GM18526 (cell line): ENCODE measurements around the gene TGM2.

ENCODE experiments used
- POLR2A ChIP-seq: IDR thresholded peaks from 3 replicates; pipeline ENCODE4 v1.6.1; 2011; ENCODE audit not compliant: insufficient read length; ENCODE audit errors: extremely low read depth

TGM2 gene

DNA sequence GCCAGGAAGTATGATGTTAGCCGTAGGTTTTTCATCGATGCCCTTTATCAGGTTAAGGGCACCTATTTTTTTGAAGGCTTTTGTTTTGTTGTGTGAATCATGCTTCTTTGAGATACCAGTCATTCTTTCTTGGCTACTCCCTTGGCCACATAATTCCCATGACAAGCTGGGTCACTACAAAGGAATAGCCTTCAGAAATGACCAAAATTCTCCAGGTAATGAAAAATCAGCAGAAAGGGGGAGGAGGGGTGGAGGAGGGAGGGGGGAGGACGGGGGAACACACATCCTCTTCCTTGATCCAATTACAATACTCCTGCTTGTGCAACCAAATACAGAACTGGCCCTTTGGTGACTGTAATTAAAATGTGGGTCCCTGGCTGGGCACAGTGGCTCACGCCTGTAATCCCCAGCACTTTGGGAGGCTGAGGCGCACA lies 21.7 kb upstream of the TGM2 start:
- TF ChIP-seq POLR2A: no peak

GRCh38 chr20:38184101-38184500 lies 19.0 kb upstream of the TGM2 start:
- TF ChIP-seq POLR2A: no peak

GRCh38 chr20:38181971-38182370 lies 16.9 kb upstream of the TGM2 start:
- no peak for TF ChIP-seq POLR2A

- TF ChIP-seq POLR2A: no peak
Measured at GRCh38 chr20:38181207-38181801, 16.2 kb upstream of the TGM2 start.

DNA sequence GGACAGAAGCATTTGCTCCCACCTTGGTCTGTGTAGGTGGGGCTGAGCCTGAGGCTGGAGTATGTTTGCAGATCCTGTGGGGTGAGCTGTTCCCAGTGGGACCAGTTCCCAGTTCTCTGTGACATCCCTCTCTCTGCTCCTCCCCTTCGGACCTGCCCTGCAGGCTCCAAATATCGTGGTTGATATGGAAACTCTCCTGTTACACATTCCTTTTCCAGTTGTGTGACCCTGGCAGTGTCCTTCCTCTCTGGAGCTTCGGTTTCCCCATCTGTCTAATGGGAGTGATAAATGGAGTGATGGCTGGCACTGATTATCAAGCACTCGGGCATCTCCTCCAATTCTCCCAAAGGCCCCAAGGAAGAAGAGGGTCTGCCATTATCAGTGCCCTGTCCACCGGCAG lies 15.7 kb upstream of the TGM2 start:
- no peak for TF ChIP-seq POLR2A

DNA sequence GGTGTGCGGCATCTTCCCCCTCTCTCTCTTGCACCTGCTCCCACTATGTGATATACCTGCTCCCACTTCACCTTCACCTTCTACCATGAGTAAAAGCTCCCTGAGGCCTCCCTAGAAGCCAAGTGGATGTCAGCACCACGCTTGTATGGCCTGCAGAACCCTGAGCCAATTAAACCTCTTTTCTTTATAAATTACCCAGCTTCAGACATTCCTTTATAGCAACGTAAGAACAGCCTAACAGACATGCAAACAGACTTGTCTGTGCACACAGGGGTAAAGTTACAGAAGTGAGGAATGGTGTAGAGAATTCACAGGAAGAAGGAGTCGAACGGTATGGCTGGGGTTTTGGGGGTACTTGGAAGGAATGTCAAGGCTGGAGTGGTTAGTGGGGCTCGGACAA lies 14.8 kb upstream of the TGM2 start:
- no peak for TF ChIP-seq POLR2A

DNA sequence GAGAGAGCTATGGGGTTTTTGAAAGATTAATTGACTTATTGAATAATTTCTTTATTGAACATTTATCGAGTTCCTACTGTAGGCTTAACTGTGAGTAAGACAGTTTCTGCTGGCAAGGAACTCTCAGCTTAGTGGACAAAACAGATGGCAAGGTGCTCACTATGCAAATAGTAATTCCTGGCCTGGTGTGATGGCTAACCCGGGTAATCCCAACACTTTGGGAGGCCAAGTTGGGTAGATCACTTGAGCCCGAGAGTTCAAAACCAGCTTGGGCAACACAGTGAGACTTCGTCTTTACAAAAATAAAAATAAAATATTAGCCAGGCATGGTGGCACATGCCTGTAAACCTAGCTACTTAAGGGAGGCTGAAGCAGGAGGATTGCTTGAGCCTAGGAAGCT lies 13.5 kb upstream of the TGM2 start:
- TF ChIP-seq POLR2A: no peak

DNA sequence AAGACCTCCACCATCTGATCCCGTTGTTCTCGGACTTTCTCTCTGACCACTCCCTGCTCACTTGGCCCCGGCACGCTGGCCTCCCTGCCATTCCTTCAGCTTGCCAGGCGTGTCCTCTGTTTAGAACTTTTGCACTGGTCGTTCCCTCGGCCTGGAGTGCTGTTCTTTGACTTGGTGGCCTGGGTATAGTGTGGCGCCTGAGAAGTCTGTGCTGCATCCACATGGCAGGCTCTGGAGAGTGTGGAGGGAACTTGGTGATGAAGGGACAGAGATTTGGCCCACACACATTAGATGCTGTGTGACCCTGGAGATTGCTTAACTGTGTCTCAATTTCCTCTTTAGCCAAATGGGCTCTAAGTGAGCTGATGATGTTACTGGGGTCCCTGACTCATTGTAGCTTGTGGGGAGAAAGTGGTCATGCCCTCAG lies 13.0 kb upstream of the TGM2 start:
- TF ChIP-seq POLR2A: no peak

DNA sequence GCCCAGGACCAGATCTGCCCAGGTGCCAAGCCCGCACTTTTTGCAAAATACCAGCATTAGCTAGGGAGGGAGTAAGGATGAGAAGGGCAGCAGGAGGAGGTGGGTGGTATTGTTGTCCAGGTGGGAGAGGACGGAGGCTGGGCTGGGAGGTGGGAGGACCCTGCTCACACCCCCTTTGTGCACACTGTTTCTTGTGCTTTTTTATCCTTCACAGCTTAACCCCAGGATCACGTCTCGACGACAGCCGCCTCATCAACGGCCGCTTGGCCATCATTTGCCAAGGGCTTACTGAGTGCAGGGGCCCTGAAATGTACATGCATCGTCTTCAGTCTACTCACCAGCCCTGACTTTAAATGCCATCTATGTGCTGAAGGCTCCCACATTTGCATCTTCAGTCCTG lies 12.1 kb upstream of the TGM2 start:
- no peak for TF ChIP-seq POLR2A

- no peak for TF ChIP-seq POLR2A
Measured at GRCh38 chr20:38175304-38176180, 10.5 kb upstream of the TGM2 start.

DNA sequence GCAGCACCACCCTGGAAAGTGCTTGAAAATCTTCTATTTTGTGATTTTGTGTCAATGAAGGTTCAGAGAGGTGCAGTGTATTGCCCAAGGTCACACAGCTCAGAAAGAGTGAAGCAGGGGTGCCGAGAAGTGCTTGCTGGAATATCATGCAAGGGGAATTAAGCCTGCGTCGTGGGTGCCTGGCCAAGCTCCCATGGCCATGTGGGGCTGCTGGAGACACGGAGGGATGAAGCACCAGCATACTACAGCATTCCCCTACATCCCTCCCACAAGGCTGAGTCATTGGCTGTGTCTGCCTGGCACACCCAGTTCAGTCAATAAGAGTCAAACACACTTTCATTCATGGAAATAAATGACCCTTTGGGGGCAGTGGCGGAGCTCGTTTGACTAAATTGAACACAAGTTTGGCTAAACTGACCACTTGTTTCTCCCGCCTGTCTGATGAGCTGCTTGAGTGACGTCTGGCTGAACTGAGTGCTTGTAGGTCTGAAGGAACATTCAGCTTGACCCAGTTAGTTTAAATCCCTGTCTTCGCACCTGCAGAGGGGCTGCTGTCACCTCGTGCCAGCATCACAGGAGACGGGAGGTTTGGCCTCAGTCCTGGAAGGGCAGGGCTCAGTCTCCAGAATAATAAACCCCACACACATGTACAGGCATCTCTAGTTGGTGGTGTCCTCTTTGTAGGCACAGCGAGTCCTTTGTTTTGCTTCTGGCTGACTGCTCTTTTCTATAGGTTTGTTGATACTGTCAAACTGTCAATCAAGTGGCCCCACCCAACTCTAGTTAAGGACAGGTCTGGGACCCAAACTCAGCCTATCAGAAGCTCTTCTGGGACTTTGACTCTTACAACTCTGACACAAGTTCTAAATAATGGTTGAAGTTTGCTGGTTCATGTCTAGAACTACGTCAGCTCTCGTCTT lies 8.4 kb upstream of the TGM2 start:
- TF ChIP-seq POLR2A: no peak

DNA sequence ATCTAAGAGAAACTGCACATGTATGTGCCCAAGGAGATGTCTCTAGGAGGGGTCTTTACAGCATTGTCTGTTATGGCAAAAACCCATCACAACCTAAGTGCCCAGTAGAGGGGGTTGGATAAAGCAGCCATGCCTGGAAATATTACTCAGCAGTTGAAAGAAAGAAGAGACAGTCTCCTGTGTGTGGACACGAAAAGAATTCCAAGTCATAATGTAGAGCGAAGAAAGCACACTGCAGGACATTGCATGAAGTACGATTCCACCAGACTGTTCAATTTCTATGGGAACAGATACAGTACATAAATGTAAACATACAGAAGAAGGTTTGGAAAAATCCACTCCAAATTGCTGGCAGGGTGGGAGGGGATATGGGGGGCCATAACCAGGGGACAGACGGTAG lies 7.3 kb upstream of the TGM2 start:
- TF ChIP-seq POLR2A: no peak

GRCh38 chr20:38171675-38172043 lies 6.6 kb upstream of the TGM2 start:
- no peak for TF ChIP-seq POLR2A

DNA sequence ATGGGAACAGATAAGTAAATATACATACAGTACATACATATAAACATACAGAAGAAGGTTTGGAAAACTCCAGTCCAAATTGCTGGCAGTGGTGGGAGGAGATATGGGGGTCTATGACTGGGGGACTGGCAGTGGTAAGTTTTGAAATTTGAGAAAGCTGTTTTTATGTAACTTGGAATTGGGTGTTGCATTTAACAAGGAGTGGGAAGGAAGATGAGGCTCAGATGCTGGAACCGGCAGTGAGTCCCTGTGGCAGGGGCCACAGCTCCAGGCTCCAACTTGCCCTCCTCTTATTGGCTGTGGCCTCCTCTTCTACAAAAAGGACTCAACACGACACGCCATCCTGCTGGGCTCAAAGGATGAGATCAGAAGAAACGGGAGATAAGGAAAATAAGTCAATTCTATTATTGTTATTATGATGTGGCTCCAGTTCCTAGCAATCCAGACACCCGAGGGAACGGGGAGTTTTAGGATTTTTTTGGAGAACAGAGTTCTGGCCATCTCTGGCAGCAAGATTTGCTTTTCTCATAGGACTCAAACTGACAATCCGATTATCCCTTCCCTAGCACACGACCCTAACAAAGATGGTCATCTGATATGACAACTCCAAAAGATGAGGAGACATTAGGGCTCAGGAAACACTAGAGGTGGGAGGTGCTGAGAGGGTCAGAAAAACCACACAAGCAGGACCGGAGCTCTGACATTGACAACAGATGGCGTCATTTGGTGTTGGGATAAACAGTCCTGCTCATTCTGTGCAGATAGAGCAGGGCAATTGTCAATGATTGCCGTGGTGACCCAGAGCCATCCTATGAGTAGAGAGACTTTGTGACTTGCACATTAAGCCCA lies 6.0 kb upstream of the TGM2 start:
- TF ChIP-seq POLR2A: no peak

DNA sequence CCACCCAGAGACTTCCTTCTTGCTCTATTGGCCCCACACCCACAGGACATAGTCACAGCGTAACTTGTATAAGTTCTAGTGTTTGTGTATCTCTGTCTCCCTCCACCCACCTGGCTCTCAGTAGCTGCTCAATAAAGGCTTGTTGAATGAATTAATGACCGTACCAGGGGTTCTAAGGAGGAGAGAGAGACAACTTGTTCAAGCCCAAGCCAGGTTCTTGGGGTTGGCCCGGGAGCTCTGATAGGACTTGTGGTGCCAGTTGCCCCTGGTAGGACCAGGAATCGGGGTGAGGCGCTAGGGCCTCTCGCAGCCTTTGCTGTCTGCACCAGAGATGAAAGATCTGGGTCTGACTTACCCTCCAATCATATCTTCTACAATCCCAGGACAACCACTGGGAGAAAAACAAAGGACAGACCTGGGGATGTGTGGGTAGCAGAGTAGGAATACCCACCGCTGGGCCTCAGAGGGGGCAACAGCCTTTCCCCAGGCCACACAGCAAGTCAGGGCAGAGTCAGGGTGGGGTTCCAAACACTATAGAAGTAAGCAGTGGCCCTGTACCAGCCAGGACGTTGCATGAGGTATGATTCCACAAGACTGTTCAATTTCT lies 5.3 kb upstream of the TGM2 start:
- no peak for TF ChIP-seq POLR2A

GRCh38 chr20:38169636-38170193 lies 4.6 kb upstream of the TGM2 start:
- no peak for TF ChIP-seq POLR2A
